C4-2B (cell line): ENCODE data around the gene PASK.

Experiments used
- CTCF ChIP-seq: fragments of 450-650 bp; conservative IDR thresholded peaks from 2 replicates; pipeline ENCODE4 v1.5.1; 2017; ENCODE audit warnings: mild to moderate bottlenecking
- ZFX ChIP-seq: fragments of 450-650 bp; IDR thresholded peaks from 2 replicates; pipeline ENCODE4 v1.6.1; 2017

DNA sequence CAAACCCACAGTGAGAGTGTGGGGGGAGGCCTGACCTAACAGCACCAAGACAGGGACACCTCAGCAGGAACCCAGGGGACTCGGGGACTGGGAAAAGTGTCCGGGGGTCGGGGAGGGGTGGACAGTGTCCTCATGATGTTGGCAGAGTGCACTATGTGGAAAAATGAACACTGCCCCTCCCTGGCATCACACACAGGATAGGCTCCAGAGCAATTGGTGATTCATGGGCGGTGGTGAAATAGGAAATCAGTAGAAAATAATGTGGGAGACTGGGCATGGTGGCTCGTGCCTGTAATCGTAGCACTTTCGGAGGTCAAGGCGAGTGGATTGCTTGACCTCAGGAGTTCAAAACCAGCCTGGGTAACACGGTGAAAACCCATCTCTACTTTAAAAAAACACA is 35.6 kb upstream of the PASK start:
- no peak for TF ChIP-seq CTCF
- TF ChIP-seq ZFX: no peak
